GM19452 (cell line): ENCODE measurements around the gene BICDL2.

Experiments used
- ATAC-seq: cut with Tn5 transposase; IDR thresholded peaks from one replicate; pipeline ENCODE4 v1.9.1; 2021; ENCODE audit not compliant: unreplicated experiment

BICDL2 gene

GRCh38 chr16:2986623-2987188, 50.0 kb downstream of the BICDL2 start:
- ATAC-seq = no peak

- no peak for ATAC-seq
These were observed 50.8 kb downstream of the BICDL2 start for GRCh38 chr16:2985893-2986355.

- no peak for ATAC-seq
These were observed 51.3 kb downstream of the BICDL2 start for GRCh38 chr16:2985462-2985861.

- ATAC-seq = no peak
These were observed 53.0 kb downstream of the BICDL2 start for GRCh38 chr16:2983706-2984136.

- no peak for ATAC-seq
These were observed 54.3 kb downstream of the BICDL2 start for GRCh38 chr16:2982402-2982801.

- ATAC-seq = no peak
These were observed 54.9 kb downstream of the BICDL2 start for GRCh38 chr16:2981899-2982250.

GRCh38 chr16:2981177-2981898, 55.4 kb downstream of the BICDL2 start:
- no peak for ATAC-seq

GRCh38 chr16:2980227-2981176, 56.2 kb downstream of the BICDL2 start, which contains the start of gene PKMYT1:
Gene PKMYT1, minus strand, starts transcription at chr16:2980446. Its CDS starts 789 bp downstream, at chr16:2979657.
- peak; percentile 78 for ATAC-seq

- no peak for ATAC-seq
These were observed 57.0 kb downstream of the BICDL2 start for GRCh38 chr16:2979669-2980226.
